KMS-11 (cell line): ENCODE results near the gene RAD9A.

ENCODE experiments used
- H2AFZ ChIP-seq: fragments of 200-600 bp; sonication (generic); 2 replicates; pipeline ENCODE4 v1.6.1; 2016; ENCODE audit warnings: antibody characterized with exemption, mixed run types, low read depth
- H3K27ac ChIP-seq: fragments of 200-600 bp; sonication (generic); 2 replicates; pipeline ENCODE4 v1.6.1; 2016; ENCODE audit warnings: mild to moderate bottlenecking, mixed run types
- H3K27me3 ChIP-seq: fragments of 200-600 bp; sonication (generic); 2 replicates; pipeline ENCODE4 v1.6.1; 2017; ENCODE audit warnings: mild to moderate bottlenecking, low read depth, mixed run types, moderate library complexity; ENCODE audit not compliant: insufficient read depth
- H3K36me3 ChIP-seq: fragments of 200-600 bp; sonication (generic); 2 replicates; pipeline ENCODE4 v1.6.1; 2017; ENCODE audit warnings: mild to moderate bottlenecking, mixed run types; ENCODE audit not compliant: insufficient read depth
- H3K4me1 ChIP-seq: fragments of 200-600 bp; sonication (generic); 2 replicates; pipeline ENCODE4 v1.6.1; 2016; ENCODE audit warnings: mild to moderate bottlenecking, low read depth, mixed run types; ENCODE audit not compliant: poor library complexity, severe bottlenecking
- H3K4me2 ChIP-seq: fragments of 200-600 bp; sonication (generic); 2 replicates; pipeline ENCODE4 v1.7.0; 2016; ENCODE audit warnings: mild to moderate bottlenecking, mixed run types
- H3K4me3 ChIP-seq: fragments of 200-600 bp; sonication (generic); IDR thresholded peaks from 2 replicates; pipeline ENCODE4 v1.6.1; 2017; ENCODE audit warnings: low read depth, low read length, mixed read lengths; ENCODE audit not compliant: insufficient read depth
- H3K79me2 ChIP-seq: fragments of 200-600 bp; sonication (generic); 2 replicates; pipeline ENCODE4 v1.6.1; 2016; ENCODE audit warnings: low read depth, mixed run types; ENCODE audit not compliant: insufficient read depth
- H3K9ac ChIP-seq: fragments of 200-600 bp; sonication (generic); 2 replicates; pipeline ENCODE4 v1.6.1; 2016; ENCODE audit warnings: mild to moderate bottlenecking, mixed run types
- H4K20me1 ChIP-seq: fragments of 200-600 bp; sonication (generic); 2 replicates; pipeline ENCODE4 v1.6.1; 2016; ENCODE audit warnings: mild to moderate bottlenecking, mixed run types; ENCODE audit not compliant: insufficient read depth
- TF ChIP-seq, protein P1 (sequence below): fragments of 200-600 bp; sonication (generic); conservative IDR thresholded peaks from 2 replicates; pipeline ENCODE4 v1.6.1; 2017; ENCODE audit warnings: low read depth, mild to moderate bottlenecking, antibody characterized with exemption, low read length, moderate library complexity, mixed read lengths

The RAD9A gene

GRCh38 chr11:67417425-67417824 is 25.6 kb downstream of the RAD9A start:
- Histone ChIP-seq H3K79me2 (no peaks in the 10 kb centered on the region), H3K27ac (no peak overlapping the region), H3K4me1 (peaks cover 12% of the 10 kb centered on the region), H3K27me3 (peaks cover 10% of the 10 kb centered on the region; the same call in 1 of the 2 replicates), H2AFZ (no peak overlapping the region), H3K4me3 (no peak overlapping the region), H3K4me2 (no peak overlapping the region), H4K20me1 (no peaks in the 10 kb centered on the region), H3K36me3 (no peaks in the 10 kb centered on the region), H3K9ac (no peak overlapping the region)
- TF ChIP-seq, protein P1, sequence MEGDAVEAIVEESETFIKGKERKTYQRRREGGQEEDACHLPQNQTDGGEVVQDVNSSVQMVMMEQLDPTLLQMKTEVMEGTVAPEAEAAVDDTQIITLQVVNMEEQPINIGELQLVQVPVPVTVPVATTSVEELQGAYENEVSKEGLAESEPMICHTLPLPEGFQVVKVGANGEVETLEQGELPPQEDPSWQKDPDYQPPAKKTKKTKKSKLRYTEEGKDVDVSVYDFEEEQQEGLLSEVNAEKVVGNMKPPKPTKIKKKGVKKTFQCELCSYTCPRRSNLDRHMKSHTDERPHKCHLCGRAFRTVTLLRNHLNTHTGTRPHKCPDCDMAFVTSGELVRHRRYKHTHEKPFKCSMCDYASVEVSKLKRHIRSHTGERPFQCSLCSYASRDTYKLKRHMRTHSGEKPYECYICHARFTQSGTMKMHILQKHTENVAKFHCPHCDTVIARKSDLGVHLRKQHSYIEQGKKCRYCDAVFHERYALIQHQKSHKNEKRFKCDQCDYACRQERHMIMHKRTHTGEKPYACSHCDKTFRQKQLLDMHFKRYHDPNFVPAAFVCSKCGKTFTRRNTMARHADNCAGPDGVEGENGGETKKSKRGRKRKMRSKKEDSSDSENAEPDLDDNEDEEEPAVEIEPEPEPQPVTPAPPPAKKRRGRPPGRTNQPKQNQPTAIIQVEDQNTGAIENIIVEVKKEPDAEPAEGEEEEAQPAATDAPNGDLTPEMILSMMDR: no peak

GRCh38 chr11:67418476-67419281 is 26.9 kb downstream of the RAD9A start:
- Histone ChIP-seq H3K27me3 (peaks cover 5% of the 10 kb centered on the region; the same call in 1 of the 2 replicates), H3K36me3 (no peaks in the 10 kb centered on the region), H3K79me2 (no peaks in the 10 kb centered on the region), H4K20me1 (no peaks in the 10 kb centered on the region), H3K4me1 (peaks cover 12% of the 10 kb centered on the region), H3K27ac (no peak overlapping the region), H3K4me3 (no peak overlapping the region), H2AFZ (no peak overlapping the region), H3K9ac (no peak overlapping the region), H3K4me2 (no peak overlapping the region)
- TF ChIP-seq, protein P1: no peak

- TF ChIP-seq, protein P1: no peak
- Histone ChIP-seq H3K9ac (no peak overlapping the region), H3K4me1 (peaks cover 12% of the 10 kb centered on the region), H3K27me3 (peaks cover 4% of the 10 kb centered on the region; the same call in 1 of the 2 replicates), H3K4me3 (no peak overlapping the region), H3K79me2 (no peaks in the 10 kb centered on the region), H3K36me3 (no peaks in the 10 kb centered on the region), H3K27ac (no peak overlapping the region), H3K4me2 (peak overlapping the region; percentile 71; the same call in 1 of the 2 replicates), H2AFZ (no peak overlapping the region), H4K20me1 (no peaks in the 10 kb centered on the region)
Measured at GRCh38 chr11:67419325-67420049, 27.7 kb downstream of the RAD9A start.

DNA sequence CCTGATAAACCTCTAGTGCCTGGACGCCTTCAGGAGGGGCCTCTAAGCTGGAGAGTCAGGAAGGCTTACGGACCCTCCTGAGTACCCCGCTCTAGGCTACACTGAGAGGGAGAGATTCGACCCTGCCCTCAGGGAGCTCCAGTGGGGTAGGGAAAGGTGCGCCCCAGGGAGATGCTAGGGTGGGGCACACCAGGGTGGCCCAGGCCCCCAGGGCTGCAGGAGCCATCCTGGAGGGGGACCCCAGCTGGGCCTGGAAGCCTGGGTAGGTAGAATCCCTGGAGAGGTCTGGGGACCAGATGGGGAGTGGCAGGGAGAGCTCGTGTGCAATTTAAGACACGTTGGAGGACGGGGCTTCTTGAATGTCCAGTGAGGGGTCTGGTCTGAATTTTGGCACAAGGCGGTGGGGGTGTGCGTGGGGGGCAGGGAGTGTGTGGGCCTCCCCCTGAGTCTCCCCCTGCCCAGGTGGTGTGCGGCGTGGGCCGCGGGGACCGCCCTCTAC is 28.4 kb downstream of the RAD9A start:
- Histone ChIP-seq H3K36me3 (no peaks in the 10 kb centered on the region), H3K4me1 (peaks cover 12% of the 10 kb centered on the region), H3K4me2 (peak overlapping the region; percentile 71), H2AFZ (peak overlapping the region; percentile 73), H3K27ac (peak overlapping the region; percentile 69), H3K4me3 (no peak overlapping the region), H3K79me2 (no peaks in the 10 kb centered on the region), H3K9ac (peak overlapping the region; percentile 85), H3K27me3 (no peaks in the 10 kb centered on the region; the same call in 1 of the 2 replicates), H4K20me1 (no peaks in the 10 kb centered on the region)
- TF ChIP-seq, protein P1: no peak
